ENCODE results near the gene LSM3.

Gene LSM3

GRCh38 chr3:14210843-14211594, 32.4 kb downstream of the LSM3 start:
- no peak overlapping the region for H3K9ac ChIP-seq (ENCODE audit: low read length)
- TF ChIP-seq, protein P1, sequence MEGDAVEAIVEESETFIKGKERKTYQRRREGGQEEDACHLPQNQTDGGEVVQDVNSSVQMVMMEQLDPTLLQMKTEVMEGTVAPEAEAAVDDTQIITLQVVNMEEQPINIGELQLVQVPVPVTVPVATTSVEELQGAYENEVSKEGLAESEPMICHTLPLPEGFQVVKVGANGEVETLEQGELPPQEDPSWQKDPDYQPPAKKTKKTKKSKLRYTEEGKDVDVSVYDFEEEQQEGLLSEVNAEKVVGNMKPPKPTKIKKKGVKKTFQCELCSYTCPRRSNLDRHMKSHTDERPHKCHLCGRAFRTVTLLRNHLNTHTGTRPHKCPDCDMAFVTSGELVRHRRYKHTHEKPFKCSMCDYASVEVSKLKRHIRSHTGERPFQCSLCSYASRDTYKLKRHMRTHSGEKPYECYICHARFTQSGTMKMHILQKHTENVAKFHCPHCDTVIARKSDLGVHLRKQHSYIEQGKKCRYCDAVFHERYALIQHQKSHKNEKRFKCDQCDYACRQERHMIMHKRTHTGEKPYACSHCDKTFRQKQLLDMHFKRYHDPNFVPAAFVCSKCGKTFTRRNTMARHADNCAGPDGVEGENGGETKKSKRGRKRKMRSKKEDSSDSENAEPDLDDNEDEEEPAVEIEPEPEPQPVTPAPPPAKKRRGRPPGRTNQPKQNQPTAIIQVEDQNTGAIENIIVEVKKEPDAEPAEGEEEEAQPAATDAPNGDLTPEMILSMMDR (IDR thresholded peaks at IDR 0.05; ENCODE audit: low read length), result no peak
- no peak for TF ChIP-seq EZH2 (IDR thresholded peaks at IDR 0.05; ENCODE audit: borderline replicate concordance, low read length)
- no peaks in the 10 kb centered on the region for H3K27me3 ChIP-seq (ENCODE audit: insufficient read depth, low read length)
- H3K4me3 ChIP-seq (ENCODE audit: low read depth, low read length, poor library complexity, severe bottlenecking), result no peak overlapping the region
- no peaks in the 10 kb centered on the region for H3K4me1 ChIP-seq (ENCODE audit: insufficient read depth, low read length, severe bottlenecking)
- H3K9me2 ChIP-seq (ENCODE audit: low read depth, low read length), result no peaks in the 10 kb centered on the region
- H2AFZ ChIP-seq (ENCODE audit: low read length), result no peak overlapping the region
- no peaks in the 10 kb centered on the region for H3K36me3 ChIP-seq (ENCODE audit: insufficient read depth, low read length)
- H3K79me2 ChIP-seq (ENCODE audit: insufficient read depth, low read length), result no peaks in the 10 kb centered on the region
- no peaks in the 10 kb centered on the region for H4K20me1 ChIP-seq (ENCODE audit: insufficient read depth, low read length)
- no peak overlapping the region for H3K27ac ChIP-seq (ENCODE audit: low read depth, low read length, poor library complexity, severe bottlenecking)
- no peak overlapping the region for H3K4me2 ChIP-seq (ENCODE audit: low read length)
- H3F3A ChIP-seq (ENCODE audit: insufficient read depth, low read length), result no peaks in the 10 kb centered on the region
- H3K9me3 ChIP-seq (ENCODE audit: low read length), result no peaks in the 10 kb centered on the region

GRCh38 chr3:14211621-14212020, 33.0 kb downstream of the LSM3 start:
- Histone ChIP-seq H3K9me3 (ENCODE audit: low read length) (no peaks in the 10 kb centered on the region), H3K27ac (ENCODE audit: low read depth, low read length, poor library complexity, severe bottlenecking) (no peak overlapping the region), H3K27me3 (ENCODE audit: insufficient read depth, low read length) (no peaks in the 10 kb centered on the region), H4K20me1 (ENCODE audit: insufficient read depth, low read length) (no peaks in the 10 kb centered on the region), H3K79me2 (ENCODE audit: insufficient read depth, low read length) (no peaks in the 10 kb centered on the region), H3K9me2 (ENCODE audit: low read depth, low read length) (no peaks in the 10 kb centered on the region), H2AFZ (ENCODE audit: low read length) (no peak overlapping the region), H3K4me1 (ENCODE audit: insufficient read depth, low read length, severe bottlenecking) (no peaks in the 10 kb centered on the region), H3K9ac (ENCODE audit: low read length) (no peak overlapping the region), H3K4me2 (ENCODE audit: low read length) (no peak overlapping the region), H3K4me3 (ENCODE audit: low read depth, low read length, poor library complexity, severe bottlenecking) (no peak overlapping the region), H3K36me3 (ENCODE audit: insufficient read depth, low read length) (no peaks in the 10 kb centered on the region), H3F3A (ENCODE audit: insufficient read depth, low read length) (no peaks in the 10 kb centered on the region)
- no peak for TF ChIP-seq EZH2 (IDR thresholded peaks at IDR 0.05; ENCODE audit: borderline replicate concordance, low read length)
- TF ChIP-seq, protein P1 (IDR thresholded peaks at IDR 0.05; ENCODE audit: low read length), result no peak

- Histone ChIP-seq H3K4me3 (ENCODE audit: low read depth, low read length, poor library complexity, severe bottlenecking) (no peak overlapping the region), H3K9ac (ENCODE audit: low read length) (no peak overlapping the region), H3K79me2 (ENCODE audit: insufficient read depth, low read length) (no peaks in the 10 kb centered on the region), H3K36me3 (ENCODE audit: insufficient read depth, low read length) (no peaks in the 10 kb centered on the region), H3F3A (ENCODE audit: insufficient read depth, low read length) (no peaks in the 10 kb centered on the region), H3K9me3 (ENCODE audit: low read length) (no peaks in the 10 kb centered on the region), H3K27me3 (ENCODE audit: insufficient read depth, low read length) (no peaks in the 10 kb centered on the region), H4K20me1 (ENCODE audit: insufficient read depth, low read length) (no peaks in the 10 kb centered on the region), H3K9me2 (ENCODE audit: low read depth, low read length) (no peaks in the 10 kb centered on the region), H2AFZ (ENCODE audit: low read length) (no peak overlapping the region), H3K27ac (ENCODE audit: low read depth, low read length, poor library complexity, severe bottlenecking) (no peak overlapping the region), H3K4me2 (ENCODE audit: low read length) (no peak overlapping the region), H3K4me1 (ENCODE audit: insufficient read depth, low read length, severe bottlenecking) (no peaks in the 10 kb centered on the region)
- TF ChIP-seq EZH2 (IDR thresholded peaks at IDR 0.05; ENCODE audit: borderline replicate concordance, low read length), result no peak
- TF ChIP-seq, protein P1 (IDR thresholded peaks at IDR 0.05; ENCODE audit: low read length), result no peak
Measured at GRCh38 chr3:14212032-14212431, 33.4 kb downstream of the LSM3 start.

Measured in OCI-LY1 (cell line).